HCT116 (cell line): ENCODE measurements around the gene GPR37L1. TPM values are rescaled to one million over a fixed set of nuclear protein-coding genes. Genes with fewer than 3 reads are reported as not detected.

Experiments used
- ATAC-seq: fragments of 200-7000 bp; cut with Tn5 transposase; 2 replicates; pipeline ENCODE4 v1.9.1; 2020; ENCODE audit warnings: mild to moderate bottlenecking, moderate library complexity
- BruUV-seq: library from RNA; stranded (reverse); fragments of 400-500 nt; replicated peaks from 2 replicates; lab custom pipeline; 2021; lab: Mats Ljungman, UMichigan
- CTCF ChIA-PET: fragments of 300-600 bp; sonication (Branson Sonifier 250); formaldehyde crosslinking; loops from one replicate; lab custom pipeline; 2021; ENCODE audit warnings: antibody characterized with exemption; lab: Charles Lee
- POLR2A ChIA-PET: fragments of 300-600, 350-600 bp; sonication (Branson Sonifier 250); formaldehyde crosslinking; loops from one replicate; lab custom pipeline; 2021; ENCODE audit warnings: antibody characterized with exemption; lab: Charles Lee
- RAD21 ChIA-PET, 2 experiments: fragments of 300-600 bp; sonication (Branson Sonifier 250); formaldehyde crosslinking; loops; one replicate each; lab custom pipeline; 2023; ENCODE audit warnings: low total read pairs in 2 of 2; ENCODE audit not compliant: uncharacterized antibody in 2 of 2, unreplicated experiment in 2 of 2, low non-redundant PET in 1 of 2; lab: Charles Lee
- DNase-seq: peaks from one replicate; pipeline ENCODE4 v3.0.0-alpha.2; 2010; ENCODE audit warnings: low read depth, low spot score
- H2AFZ ChIP-seq: fragments of 200-600 bp; shearing (Covaris generic), sonication (generic); 2 replicates; pipeline ENCODE4 v1.6.1; 2017; ENCODE audit warnings: low read depth, mixed run types, mixed read lengths, antibody characterized with exemption, low read length; ENCODE audit not compliant: poor library complexity, severe bottlenecking
- H3K27ac ChIP-seq: 2 replicates; pipeline ENCODE4 v1.5.1; 2012; ENCODE audit warnings: low read depth, low read length
- H3K27me3 ChIP-seq: fragments of 200-600 bp; sonication (generic); 2 replicates; pipeline ENCODE4 v1.6.1; 2016; ENCODE audit warnings: mixed run types, low read length, mixed read lengths; ENCODE audit not compliant: insufficient read depth
- H3K36me3 ChIP-seq, 2 experiments: fragments of 200-500 bp in 1 of 2; fragments of 200-600 bp in 1 of 2; sonication (Bioruptor generic) in 1 of 2; sonication (generic) in 1 of 2; 2 replicates each; pipeline versions ENCODE4 v1.5.1 to v1.6.1; 2014 to 2016; ENCODE audit warnings: low read length in 2 of 2, inconsistent platforms in 1 of 2, mixed read lengths in 1 of 2, mixed run types in 1 of 2; ENCODE audit not compliant: insufficient read depth in 2 of 2, control insufficient read depth in 1 of 2
- H3K4me1 ChIP-seq, 2 experiments: fragments of 200-600 bp in 1 of 2; sonication (generic) in 1 of 2; 2 replicates each; pipeline versions ENCODE4 v1.5.1 to v1.6.1; 2012 to 2017; ENCODE audit warnings: low read length in 2 of 2, inconsistent platforms in 1 of 2, mild to moderate bottlenecking in 1 of 2, mixed read lengths in 1 of 2, mixed run types in 1 of 2, moderate library complexity in 1 of 2; ENCODE audit not compliant: insufficient read depth in 2 of 2, control insufficient read depth in 1 of 2
- H3K4me2 ChIP-seq: fragments of 200-600 bp; sonication (generic); 2 replicates; pipeline ENCODE4 v1.6.1; 2017; ENCODE audit warnings: mixed run types, low read length, mixed read lengths
- H3K4me3 ChIP-seq, 2 experiments: fragments of 200-600 bp in 1 of 2; sonication (generic) in 1 of 2; replicated peaks in 1 of 2; 2 replicates each; pipeline ENCODE4 v1.5.1; 2011 to 2016; ENCODE audit warnings: low read length in 2 of 2, control low read depth in 1 of 2, low read depth in 1 of 2, mild to moderate bottlenecking in 1 of 2, mixed read lengths in 1 of 2, mixed run types in 1 of 2
- H3K79me2 ChIP-seq: fragments of 200-600 bp; sonication (generic); 2 replicates; pipeline ENCODE4 v1.6.1; 2017; ENCODE audit warnings: mild to moderate bottlenecking, mixed run types, low read length, moderate library complexity, mixed read lengths; ENCODE audit not compliant: insufficient read depth
- H3K9ac ChIP-seq: fragments of 200-600 bp; sonication (generic); 2 replicates; pipeline ENCODE4 v1.6.1; 2016; ENCODE audit warnings: low read length, mixed read lengths
- H3K9me2 ChIP-seq: fragments of 200-600 bp; sonication (generic), shearing (Covaris generic); 2 replicates; pipeline ENCODE4 v1.6.1; 2017; ENCODE audit warnings: mixed run types, mild to moderate bottlenecking, moderate library complexity; ENCODE audit not compliant: insufficient read depth
- H3K9me3 ChIP-seq, 2 experiments: fragments of 200-500 bp in 1 of 2; fragments of 200-600 bp in 1 of 2; sonication (Bioruptor generic) in 1 of 2; sonication (generic) in 1 of 2; 2 replicates each; pipeline ENCODE4 v1.6.1; 2014 to 2017; ENCODE audit warnings: low read length in 2 of 2, mixed read lengths in 2 of 2, inconsistent platforms in 1 of 2, low read depth in 1 of 2, mild to moderate bottlenecking in 1 of 2, mixed run types in 1 of 2, moderate library complexity in 1 of 2; ENCODE audit not compliant: control insufficient read depth in 1 of 2, insufficient read depth in 1 of 2
- H4K20me1 ChIP-seq: fragments of 200-600 bp; sonication (generic), shearing (Covaris generic); 2 replicates; pipeline ENCODE4 v1.6.1; 2017; ENCODE audit warnings: mixed run types, mild to moderate bottlenecking, moderate library complexity; ENCODE audit not compliant: insufficient read depth
- CEBPB ChIP-seq: IDR thresholded peaks from 2 replicates; pipeline ENCODE4 v1.6.1; 2012; ENCODE audit warnings: low read depth
- EGR1 ChIP-seq: IDR thresholded peaks from 2 replicates; pipeline ENCODE4 v1.6.1; 2012; ENCODE audit warnings: low read depth
- EZH2 ChIP-seq: fragments of 200-600 bp; sonication (generic); IDR thresholded peaks from 2 replicates; pipeline ENCODE4 v1.6.1; 2017; ENCODE audit warnings: antibody characterized with exemption, mixed run types
- FOSL1 ChIP-seq: IDR thresholded peaks from 2 replicates; pipeline ENCODE4 v1.6.1; 2012; ENCODE audit warnings: low read depth
- POLR2AphosphoS5 ChIP-seq: IDR thresholded peaks from 2 replicates; pipeline ENCODE4 v1.6.1; 2011; ENCODE audit warnings: mild to moderate bottlenecking, low read depth, low read length, moderate library complexity
- SIN3A ChIP-seq: IDR thresholded peaks from 2 replicates; pipeline ENCODE4 v1.6.1; 2012; ENCODE audit warnings: low read depth
- SP1 ChIP-seq: IDR thresholded peaks from 2 replicates; pipeline ENCODE4 v1.6.1; 2012; ENCODE audit warnings: low read depth
- TCF7L2 ChIP-seq: IDR thresholded peaks from 2 replicates; pipeline ENCODE4 v1.7.0; 2011; ENCODE audit warnings: borderline replicate concordance, inconsistent platforms; ENCODE audit not compliant: insufficient read depth, insufficient read length; ENCODE audit errors: extremely low read depth
- YY1 ChIP-seq: IDR thresholded peaks from 2 replicates; pipeline ENCODE4 v1.6.1; 2011; ENCODE audit warnings: low read length, low read depth, moderate library complexity, mild to moderate bottlenecking; ENCODE audit not compliant: insufficient replicate concordance; ENCODE audit errors: extremely low read depth
- ZFX ChIP-seq: fragments of 450-650 bp; IDR thresholded peaks from 2 replicates; pipeline ENCODE4 v1.6.1; 2017
- ZNF274 ChIP-seq: fragments of 200-500 bp; sonication (Bioruptor generic); IDR thresholded peaks from 2 replicates; pipeline ENCODE4 v1.6.1; 2014; ENCODE audit warnings: mild to moderate bottlenecking, low read depth, low read length, inconsistent platforms
- intact Hi-C: fragments of 100-400 bp; cut with micrococcal nuclease; formaldehyde crosslinking; loops from 2 replicates; pipeline ENCODE4 v1.10.0; 2022
- total RNA-seq: library from RNA; stranded (reverse); gene quantifications from one replicate; pipeline ENCODE4 v1.2.1, GENCODE V29; 2021; ENCODE audit not compliant: unreplicated experiment
- TF ChIP-seq, protein P1 (sequence below): IDR thresholded peaks from 2 replicates; pipeline ENCODE4 v1.6.1; 2011; ENCODE audit warnings: mild to moderate bottlenecking, low read length, moderate library complexity; ENCODE audit not compliant: insufficient replicate concordance; ENCODE audit errors: extremely low read depth
- TF ChIP-seq, protein P2 (sequence below): IDR thresholded peaks from 2 replicates; pipeline ENCODE4 v1.6.1; 2012
- TF ChIP-seq, protein P3 (sequence below), 3 experiments: fragments of 200-600 bp in 1 of 3; sonication (generic) in 1 of 3; IDR thresholded peaks in 2 of 3; conservative IDR thresholded peaks in 1 of 3; 2 replicates each; pipeline ENCODE4 v1.5.1; 2012 to 2017; ENCODE audit warnings: low read depth in 2 of 3, low read length in 2 of 3, antibody characterized with exemption in 1 of 3, borderline replicate concordance in 1 of 3, control low read depth in 1 of 3, mild to moderate bottlenecking in 1 of 3, mixed read lengths in 1 of 3, mixed run types in 1 of 3, moderate library complexity in 1 of 3; ENCODE audit not compliant: insufficient read depth in 1 of 3

Gene GPR37L1
- total RNA-seq, 1 experiment from 2014 or later, result 0.10 TPM

DNA sequence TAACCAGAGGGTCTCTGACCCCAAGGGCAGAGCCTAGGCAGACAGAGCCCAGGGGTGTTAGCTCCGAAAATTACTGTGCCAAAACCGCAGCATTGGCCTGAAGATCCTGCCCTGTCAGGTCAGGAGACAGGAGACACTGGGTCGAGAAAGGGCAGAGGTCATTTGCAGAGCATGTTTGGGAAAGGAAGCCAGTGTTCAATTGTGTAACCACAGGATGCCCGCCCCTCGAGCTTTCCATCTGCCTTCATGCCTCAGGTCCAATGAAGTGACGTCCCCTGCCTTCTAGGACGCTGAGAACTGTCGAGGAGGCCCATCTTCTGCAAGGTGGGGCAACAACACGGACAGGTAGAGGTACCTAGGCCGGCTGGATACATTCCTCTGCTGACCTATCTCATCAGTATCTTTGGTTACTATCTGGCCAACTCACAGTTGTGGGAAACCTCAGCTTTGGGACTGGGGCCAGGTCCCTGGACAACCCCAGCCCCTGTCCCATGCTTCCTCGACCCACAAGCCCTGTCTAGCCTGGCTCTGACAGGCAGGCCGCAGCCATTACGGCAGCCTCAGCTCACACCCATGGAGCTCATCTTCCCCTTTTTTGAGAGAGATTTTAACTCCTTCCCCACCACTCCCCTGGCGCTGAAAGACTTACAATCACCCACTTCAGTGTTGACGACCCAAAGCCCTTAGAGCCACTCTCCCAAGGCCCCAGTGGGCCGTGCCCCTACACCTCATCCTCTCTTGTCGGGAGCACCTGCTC lies 20.5 kb downstream of the GPR37L1 start:
- Histone ChIP-seq H3K4me1 (peaks cover 5 to 20% of the 10 kb centered on the region in 2 experiments; a peak in 3 of 4 replicates), H3K4me3 (peak overlapping the region; percentile 77), H3K36me3 (no peaks in the 10 kb centered on the region), H3K4me2 (peak overlapping the region; percentile 95), H3K79me2 (peaks cover 51% of the 10 kb centered on the region), H3K9ac (peak overlapping the region; percentile 83), H3K9me2 (no peaks in the 10 kb centered on the region), H4K20me1 (no peaks in the 10 kb centered on the region), H3K27me3 (no peaks in the 10 kb centered on the region), H2AFZ (no peak overlapping the region), H3K27ac (peak overlapping the region; percentile 86; the same call in 1 of the 2 replicates), H3K9me3 (no peaks in the 10 kb centered on the region)
- CTCF ChIA-PET, result interaction anchor here (1.6 kb wide), 1 partner anchor 8 kb away, joined by 5 read pairs; no protein-coding TSS in a partner anchor
- TF ChIP-seq SIN3A (no peak), EGR1 (no peak), CEBPB (no peak), EZH2 (no peak), FOSL1 (no peak), TCF7L2 (no peak), ZFX (no peak), SP1 (no peak), YY1 (no peak), ZNF274 (no peak), POLR2AphosphoS5 (no peak)
- TF ChIP-seq, protein P1, sequence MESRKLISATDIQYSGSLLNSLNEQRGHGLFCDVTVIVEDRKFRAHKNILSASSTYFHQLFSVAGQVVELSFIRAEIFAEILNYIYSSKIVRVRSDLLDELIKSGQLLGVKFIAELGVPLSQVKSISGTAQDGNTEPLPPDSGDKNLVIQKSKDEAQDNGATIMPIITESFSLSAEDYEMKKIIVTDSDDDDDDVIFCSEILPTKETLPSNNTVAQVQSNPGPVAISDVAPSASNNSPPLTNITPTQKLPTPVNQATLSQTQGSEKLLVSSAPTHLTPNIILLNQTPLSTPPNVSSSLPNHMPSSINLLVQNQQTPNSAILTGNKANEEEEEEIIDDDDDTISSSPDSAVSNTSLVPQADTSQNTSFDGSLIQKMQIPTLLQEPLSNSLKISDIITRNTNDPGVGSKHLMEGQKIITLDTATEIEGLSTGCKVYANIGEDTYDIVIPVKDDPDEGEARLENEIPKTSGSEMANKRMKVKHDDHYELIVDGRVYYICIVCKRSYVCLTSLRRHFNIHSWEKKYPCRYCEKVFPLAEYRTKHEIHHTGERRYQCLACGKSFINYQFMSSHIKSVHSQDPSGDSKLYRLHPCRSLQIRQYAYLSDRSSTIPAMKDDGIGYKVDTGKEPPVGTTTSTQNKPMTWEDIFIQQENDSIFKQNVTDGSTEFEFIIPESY, result no peak
- TF ChIP-seq, protein P2, sequence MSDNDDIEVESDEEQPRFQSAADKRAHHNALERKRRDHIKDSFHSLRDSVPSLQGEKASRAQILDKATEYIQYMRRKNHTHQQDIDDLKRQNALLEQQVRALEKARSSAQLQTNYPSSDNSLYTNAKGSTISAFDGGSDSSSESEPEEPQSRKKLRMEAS, result no peak
- TF ChIP-seq, protein P3, sequence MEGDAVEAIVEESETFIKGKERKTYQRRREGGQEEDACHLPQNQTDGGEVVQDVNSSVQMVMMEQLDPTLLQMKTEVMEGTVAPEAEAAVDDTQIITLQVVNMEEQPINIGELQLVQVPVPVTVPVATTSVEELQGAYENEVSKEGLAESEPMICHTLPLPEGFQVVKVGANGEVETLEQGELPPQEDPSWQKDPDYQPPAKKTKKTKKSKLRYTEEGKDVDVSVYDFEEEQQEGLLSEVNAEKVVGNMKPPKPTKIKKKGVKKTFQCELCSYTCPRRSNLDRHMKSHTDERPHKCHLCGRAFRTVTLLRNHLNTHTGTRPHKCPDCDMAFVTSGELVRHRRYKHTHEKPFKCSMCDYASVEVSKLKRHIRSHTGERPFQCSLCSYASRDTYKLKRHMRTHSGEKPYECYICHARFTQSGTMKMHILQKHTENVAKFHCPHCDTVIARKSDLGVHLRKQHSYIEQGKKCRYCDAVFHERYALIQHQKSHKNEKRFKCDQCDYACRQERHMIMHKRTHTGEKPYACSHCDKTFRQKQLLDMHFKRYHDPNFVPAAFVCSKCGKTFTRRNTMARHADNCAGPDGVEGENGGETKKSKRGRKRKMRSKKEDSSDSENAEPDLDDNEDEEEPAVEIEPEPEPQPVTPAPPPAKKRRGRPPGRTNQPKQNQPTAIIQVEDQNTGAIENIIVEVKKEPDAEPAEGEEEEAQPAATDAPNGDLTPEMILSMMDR (IDR thresholded peaks at IDR 0.05 in 2 of 3, conservative IDR thresholded peaks at IDR 0.05 in 1 of 3; ENCODE audit: borderline replicate concordance in 1 of 3, insufficient read depth in 1 of 3, low read depth in 2 of 3, low read length in 2 of 3), result no peak
- ATAC-seq (peak; percentile 21), DNase-seq (no peak)
- POLR2A ChIA-PET, result interaction anchor here (1.6 kb wide), 1 partner anchor 11 kb away, joined by 3 read pairs; no protein-coding TSS in a partner anchor
- intact Hi-C loops, result no loop called here
- TSS peak; percentile 41 for BruUV-seq
- RAD21 ChIA-PET, result no interaction called here
